Measurements from ENCODE around the gene TIMM13. TPM values are rescaled to one million over a fixed set of nuclear protein-coding genes. Genes with fewer than 3 reads are reported as not detected.

TIMM13 gene
- total and polyA plus RNA-seq, 2 of the 8 experiments (the other 6 are each of a cell fraction or from before 2014, with no cell fraction given) = 270 to 275 TPM

DNA sequence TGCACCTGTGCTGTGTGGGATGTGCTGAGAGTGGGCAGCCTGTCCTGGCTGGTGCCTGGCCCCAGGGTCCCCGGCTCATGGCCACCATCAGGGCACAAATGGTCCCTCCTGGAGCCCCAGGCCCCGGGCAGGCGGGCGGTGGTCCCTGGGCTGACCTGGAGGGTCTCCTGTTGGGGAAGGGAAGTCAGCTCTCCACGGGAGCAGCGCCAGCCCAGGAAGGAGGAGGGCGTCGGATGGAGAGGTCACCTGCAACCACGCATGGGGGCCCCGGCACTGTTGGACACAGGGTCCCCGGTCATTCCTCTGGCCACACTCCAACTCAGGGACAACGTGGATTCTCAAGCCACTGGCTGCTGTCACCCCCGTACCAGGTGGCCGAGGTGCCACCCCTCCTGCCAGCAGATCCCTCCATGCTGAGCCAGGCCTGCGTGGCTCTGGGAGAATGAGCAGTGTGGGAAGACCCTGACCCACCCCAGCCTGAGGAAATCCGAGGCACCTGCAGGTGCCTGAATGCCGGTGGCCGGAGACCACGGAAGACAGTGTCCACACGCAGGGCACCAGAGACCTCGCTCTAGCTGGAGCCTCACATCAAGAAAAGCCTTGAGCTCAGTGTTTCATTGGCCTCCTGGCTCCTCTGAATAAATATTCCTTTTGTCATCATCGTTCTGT lies 15.9 kb upstream of the TIMM13 start:
- no peak overlapping the region for H2BK12ac ChIP-seq (ENCODE audit: low read depth, low read length)
- FAIRE-seq (no peak), DNase-seq (ENCODE audit: low read depth in 1 of 2, low spot score in 2 of 2) (no peak)
- H3K56ac ChIP-seq (replicated peaks; ENCODE audit: insufficient read length, low read depth, low read length) = no peak overlapping the region
- no peak overlapping the region for H3K4me3 ChIP-seq (ENCODE audit: extremely low read depth in 1 of 4, insufficient read depth in 2 of 4, low read depth in 3 of 4, low read length in 4 of 4)
- no peak overlapping the region for H3K14ac ChIP-seq (ENCODE audit: insufficient read length)
- H2AFZ ChIP-seq (ENCODE audit: low read length) = no peak overlapping the region
- H3K79me2 ChIP-seq (ENCODE audit: control insufficient read depth in 1 of 2, insufficient read depth in 2 of 2, low read length in 2 of 2) = peaks cover 3 to 47% of the 10 kb centered on the region in 2 experiments; a peak in 3 of 4 replicates
- peaks cover 29 to 43% of the 10 kb centered on the region in 2 experiments for H4K20me1 ChIP-seq (replicated peaks in 1 of 2; ENCODE audit: control insufficient read depth in 1 of 2, insufficient read depth in 2 of 2, low read length in 2 of 2)
- no peaks in the 10 kb centered on the region for H3K9me3 ChIP-seq (ENCODE audit: insufficient read depth in 2 of 2, low read depth in 1 of 2, low read length in 1 of 2)
- CTCF ChIA-PET (ENCODE audit: partially characterized antibody) = interaction anchor here (0.6 to 1.8 kb wide), 5 partner anchors 14 to 168 kb away, joined by 3 to 4 read pairs (median 3); no protein-coding TSS in a partner anchor
- H3K4me1 ChIP-seq (replicated peaks in 1 of 4; ENCODE audit: control insufficient read depth in 3 of 4, insufficient read depth in 4 of 4, low read length in 3 of 4) = peaks cover 0 to 7% (median 0%) of the 10 kb centered on the region in 4 experiments; a peak in 1 of 7 replicates
- no peak overlapping the region for H3K23ac ChIP-seq (ENCODE audit: insufficient read length)
- H3K27me3 ChIP-seq (replicated peaks in 1 of 4; ENCODE audit: control insufficient read depth in 3 of 4, extremely low read depth in 1 of 4, insufficient read depth in 3 of 4, low read length in 3 of 4) = no peaks in the 10 kb centered on the region
- no peak overlapping the region for H4K91ac ChIP-seq (replicated peaks; ENCODE audit: insufficient read length, low read length)
- H3K36me3 ChIP-seq (ENCODE audit: control insufficient read depth in 2 of 4, insufficient read depth in 4 of 4, low read length in 3 of 4) = peaks cover 9 to 39% (median 26%) of the 10 kb centered on the region in 4 experiments
- no peak overlapping the region for H3K27ac ChIP-seq (ENCODE audit: low read depth, low read length)
- H4K5ac ChIP-seq (ENCODE audit: insufficient read length, low read depth, low read length) = no peak overlapping the region
- H3K79me1 ChIP-seq (ENCODE audit: low read depth, low read length) = peaks cover 17% of the 10 kb centered on the region
- no peak overlapping the region for H2BK5ac ChIP-seq (ENCODE audit: low read depth, low read length)
- POLR2A ChIA-PET (ENCODE audit: partially characterized antibody) = interaction anchor here (0.6 to 9.5 kb wide), 5 partner anchors 12 to 33 kb away, joined by 3 to 84 read pairs (median 4); partner anchors contain the start of genes GADD45B and TIMM13
- peaks cover 4% of the 10 kb centered on the region; the same call in 1 of the 2 replicates for H3K23me2 ChIP-seq (ENCODE audit: low read depth, low read length)
- H2BK120ac ChIP-seq (replicated peaks; ENCODE audit: low read depth, low read length) = no peak overlapping the region
- no peak overlapping the region for H2AK5ac ChIP-seq (ENCODE audit: low read depth, low read length)
- H3K9ac ChIP-seq (replicated peaks in 1 of 4; ENCODE audit: extremely low read depth in 1 of 4, low read depth in 3 of 4, low read length in 3 of 4) = no peak overlapping the region
- H4K8ac ChIP-seq (ENCODE audit: extremely low read depth, insufficient read depth, low read length) = no peak overlapping the region
- 92% methylated on average over 22 of the region's 22 CpGs; no CpG with 5 or more reads in 1 of the 2 experiments for WGBS, 2 experiments (ENCODE audit: extremely low coverage in 1 of 2, insufficient coverage in 1 of 2, insufficient read length in 1 of 2, insufficient replicate concordance in 2 of 2, low coverage in 1 of 2, low lambda C conversion rate in 2 of 2, missing lambda C conversion rate in 1 of 2)
- no peak overlapping the region for H2BK20ac ChIP-seq (ENCODE audit: low read length)
- no peak overlapping the region for H2BK15ac ChIP-seq (ENCODE audit: low read length)
- no peak overlapping the region for H3K18ac ChIP-seq (ENCODE audit: extremely low read depth, low read length)
- no peak overlapping the region for H3K4me2 ChIP-seq (ENCODE audit: insufficient read depth in 1 of 2, low read depth in 2 of 2, low read length in 2 of 2)
- no peak overlapping the region for H3K4ac ChIP-seq (replicated peaks; ENCODE audit: insufficient read length, low read depth, low read length)
- no peak for TF ChIP-seq SP4 (IDR thresholded peaks at IDR 0.05; ENCODE audit: low read length)
- no peak for TF ChIP-seq HDAC2 (IDR thresholded peaks at IDR 0.05; ENCODE audit: borderline replicate concordance in 1 of 2, low read depth in 2 of 2, low read length in 2 of 2)
- no peak for TF ChIP-seq KDM5A (IDR thresholded peaks at IDR 0.05; ENCODE audit: low read length)
- TF ChIP-seq NANOG (IDR thresholded peaks at IDR 0.05; ENCODE audit: insufficient read depth, low read depth, low read length, poor library complexity, severe bottlenecking) = no peak
- no peak for TF ChIP-seq SP2 (IDR thresholded peaks at IDR 0.05; ENCODE audit: low read length)
- TF ChIP-seq, protein P1, sequence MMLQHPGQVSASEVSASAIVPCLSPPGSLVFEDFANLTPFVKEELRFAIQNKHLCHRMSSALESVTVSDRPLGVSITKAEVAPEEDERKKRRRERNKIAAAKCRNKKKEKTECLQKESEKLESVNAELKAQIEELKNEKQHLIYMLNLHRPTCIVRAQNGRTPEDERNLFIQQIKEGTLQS (IDR thresholded peaks at IDR 0.05; ENCODE audit: insufficient read depth, low read depth, low read length) = no peak
- no peak for TF ChIP-seq FOSL1 (IDR thresholded peaks at IDR 0.05; ENCODE audit: insufficient read depth, low read depth, low read length)
- TF ChIP-seq, protein P2, sequence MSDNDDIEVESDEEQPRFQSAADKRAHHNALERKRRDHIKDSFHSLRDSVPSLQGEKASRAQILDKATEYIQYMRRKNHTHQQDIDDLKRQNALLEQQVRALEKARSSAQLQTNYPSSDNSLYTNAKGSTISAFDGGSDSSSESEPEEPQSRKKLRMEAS (IDR thresholded peaks at IDR 0.05) = no peak
- TF ChIP-seq ZNF274 (IDR thresholded peaks at IDR 0.05; ENCODE audit: borderline replicate concordance, extremely low read depth, low read length) = no peak
- no peak for TF ChIP-seq BACH1 (IDR thresholded peaks at IDR 0.05; ENCODE audit: low read length)

Data from H1 (cell line).